ENCODE measurements around the gene VPS9D1.
"Not testable (repeated sequence)": the region's sequence is repeated elsewhere in the genome, so short reads cannot be mapped to it uniquely, and the experiment has no call there.

VPS9D1 gene

DNA sequence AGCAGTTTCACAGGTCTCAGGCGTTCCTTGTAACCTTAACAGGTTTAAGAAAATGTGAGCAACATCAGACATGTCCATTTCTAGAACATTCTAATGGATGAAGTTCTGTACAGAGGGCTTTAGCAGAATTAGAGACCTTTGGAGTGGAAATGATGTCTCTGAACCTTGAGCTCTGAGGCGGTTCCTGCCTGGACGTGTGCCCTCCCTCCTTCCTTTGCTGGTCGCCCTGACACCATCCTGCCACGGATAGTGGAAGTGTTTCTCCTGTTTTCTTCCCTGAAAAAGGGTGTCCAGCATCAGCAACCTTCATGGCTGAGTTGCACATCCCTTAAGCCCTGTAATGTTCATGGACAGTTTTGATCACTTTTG is 51.9 kb downstream of the VPS9D1 start:
- in situ Hi-C loops (cut with HindIII; ENCODE audit: low sequenced_read_pairs), result no loop called here

DNA sequence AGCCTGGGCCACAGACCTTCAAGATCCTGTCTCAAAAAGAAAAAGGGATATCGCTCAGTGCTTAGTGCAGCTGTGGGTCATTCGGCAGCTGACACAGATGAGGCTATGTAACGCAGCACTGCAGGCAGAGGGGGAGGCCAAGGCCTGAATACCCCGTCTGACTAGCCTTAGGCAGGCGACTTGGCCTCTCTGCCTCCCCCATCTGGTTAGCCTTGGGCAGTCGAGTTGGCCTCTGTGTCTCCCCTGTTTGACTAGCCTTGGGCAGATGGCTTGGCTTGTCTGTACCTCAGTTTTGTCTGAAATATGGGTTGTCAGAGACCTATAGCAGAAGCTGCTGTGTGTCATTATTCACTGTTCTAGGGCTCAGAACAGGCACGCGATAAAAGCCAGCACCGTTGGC is 53.1 kb downstream of the VPS9D1 start:
- in situ Hi-C loops (cut with HindIII; ENCODE audit: low sequenced_read_pairs), result no loop called here

- in situ Hi-C loops (cut with HindIII; ENCODE audit: low sequenced_read_pairs), result not testable (repeated sequence)
Observed at GRCh38 chr16:89667000-89667399, 53.7 kb downstream of the VPS9D1 start.

- in situ Hi-C loops (cut with HindIII; ENCODE audit: low sequenced_read_pairs), result not testable (repeated sequence)
Observed at GRCh38 chr16:89664238-89664637, 56.5 kb downstream of the VPS9D1 start.

DNA sequence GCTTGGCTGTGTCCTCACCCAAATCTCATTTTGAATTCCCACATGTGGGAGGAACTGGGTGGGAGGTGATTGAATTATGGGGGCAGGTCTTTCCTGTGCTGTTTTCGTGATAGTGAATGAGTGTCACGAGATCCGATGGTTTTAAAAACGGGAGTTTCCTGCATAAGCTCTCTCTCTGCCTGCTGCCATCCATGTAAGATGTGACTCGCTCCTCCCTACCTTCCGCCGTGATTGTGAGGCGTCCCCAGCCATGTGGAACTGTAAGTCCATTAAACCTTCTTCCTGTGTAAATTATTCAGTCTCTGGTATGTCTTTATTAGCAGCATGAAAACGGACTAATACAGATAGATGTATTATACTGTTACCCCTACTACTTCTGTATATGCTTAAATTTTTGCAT is 59.5 kb downstream of the VPS9D1 start:
- in situ Hi-C loops (cut with HindIII; ENCODE audit: low sequenced_read_pairs), result no loop called here

DNA sequence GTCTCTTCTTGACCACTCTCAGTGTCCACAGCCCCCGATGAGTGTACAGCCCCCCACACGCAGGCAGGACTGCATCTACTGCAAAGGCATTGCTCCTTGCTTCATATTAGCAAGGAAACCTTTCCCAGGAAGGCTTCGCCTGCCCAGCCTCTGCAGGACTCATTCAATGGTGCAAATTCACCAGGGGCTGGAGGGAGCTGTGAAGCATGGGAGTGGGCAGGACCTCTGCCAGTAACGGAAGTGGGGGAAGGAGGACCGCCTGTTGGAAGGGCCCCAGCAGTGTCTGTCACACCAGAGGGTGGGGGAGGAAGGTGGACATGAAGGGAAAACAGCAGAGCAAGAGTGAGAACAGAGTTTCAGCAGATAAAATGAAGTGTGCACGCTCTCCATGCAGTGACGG is 60.6 kb downstream of the VPS9D1 start:
- in situ Hi-C loops (cut with HindIII; ENCODE audit: low sequenced_read_pairs), result no loop called here

DNA sequence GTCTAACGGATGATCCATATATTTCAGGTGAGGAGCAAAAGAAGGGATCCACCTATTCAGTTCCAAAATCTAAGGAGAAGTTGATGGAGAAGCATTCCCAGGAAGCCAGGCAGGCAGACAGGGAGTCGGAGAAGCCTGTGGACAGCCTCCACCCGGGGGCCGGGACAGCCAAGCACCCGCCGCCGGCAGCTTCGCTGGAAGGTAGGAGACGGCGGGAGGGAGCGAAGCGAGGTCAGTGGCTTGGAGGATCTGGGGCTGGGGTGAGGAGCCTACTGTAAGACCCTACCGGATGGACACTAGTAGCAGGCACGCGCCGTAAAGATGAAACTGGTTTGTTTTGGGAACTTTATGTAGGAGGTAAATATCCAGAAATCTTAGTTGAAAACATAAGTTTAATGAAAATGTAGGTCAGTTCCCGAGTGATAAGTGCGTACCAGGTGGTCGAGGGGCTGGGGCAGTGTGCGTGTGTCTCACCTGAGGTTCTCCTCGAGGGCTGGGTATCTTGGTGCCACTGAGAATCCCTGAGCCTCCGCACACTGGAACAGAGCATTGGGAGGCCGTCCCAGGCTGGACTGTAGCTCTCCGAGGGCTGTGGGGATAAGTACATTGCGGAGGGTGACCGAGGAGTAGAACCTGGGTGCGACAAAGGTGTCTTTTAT is 62.3 kb downstream of the VPS9D1 start:
- in situ Hi-C loops (cut with HindIII; ENCODE audit: low sequenced_read_pairs), result no loop called here

GRCh38 chr16:89657442-89658220 is 63.1 kb downstream of the VPS9D1 start, which contains the start of the genes CHMP1A and SPATA33:
Gene CHMP1A, minus strand, starts transcription at chr16:89657708. Its CDS starts 120 bp downstream, at chr16:89657588.
Gene SPATA33, plus strand, starts transcription at chr16:89657836. Its CDS starts 76 bp downstream, at chr16:89657912.
- in situ Hi-C loops (cut with HindIII; ENCODE audit: low sequenced_read_pairs), result no loop called here

All from DLD1 (cell line).